Cardiac septum (tissue), 1 donor: ENCODE data around the gene ILDR2. TPM values are rescaled to one million over a fixed set of nuclear protein-coding genes. Genes with fewer than 3 reads are reported as not detected.

Source experiments
- DNase-seq: peaks from one replicate; pipeline ENCODE4 v3.0.0-alpha.2; 2020; ENCODE audit warnings: low spot score
- intact Hi-C: fragments of 100-400 bp; cut with DNase I; formaldehyde crosslinking; loops from one replicate; pipeline ENCODE4 v1.14.0; 2022
- total RNA-seq: library from RNA; stranded (reverse); fragmentation: NEBNext Ultra II Directional; extraction: Animal tissue kit (Norgen Biotek cat#: 25700); gene quantifications from one replicate; pipeline ENCODE4 v1.2.1, GENCODE V29; 2021
- donor health status: DM: no; HTN: no; CAD: no.

Gene ILDR2
- total RNA-seq, 1 donor from 2014 or later: 23.1 TPM

DNA sequence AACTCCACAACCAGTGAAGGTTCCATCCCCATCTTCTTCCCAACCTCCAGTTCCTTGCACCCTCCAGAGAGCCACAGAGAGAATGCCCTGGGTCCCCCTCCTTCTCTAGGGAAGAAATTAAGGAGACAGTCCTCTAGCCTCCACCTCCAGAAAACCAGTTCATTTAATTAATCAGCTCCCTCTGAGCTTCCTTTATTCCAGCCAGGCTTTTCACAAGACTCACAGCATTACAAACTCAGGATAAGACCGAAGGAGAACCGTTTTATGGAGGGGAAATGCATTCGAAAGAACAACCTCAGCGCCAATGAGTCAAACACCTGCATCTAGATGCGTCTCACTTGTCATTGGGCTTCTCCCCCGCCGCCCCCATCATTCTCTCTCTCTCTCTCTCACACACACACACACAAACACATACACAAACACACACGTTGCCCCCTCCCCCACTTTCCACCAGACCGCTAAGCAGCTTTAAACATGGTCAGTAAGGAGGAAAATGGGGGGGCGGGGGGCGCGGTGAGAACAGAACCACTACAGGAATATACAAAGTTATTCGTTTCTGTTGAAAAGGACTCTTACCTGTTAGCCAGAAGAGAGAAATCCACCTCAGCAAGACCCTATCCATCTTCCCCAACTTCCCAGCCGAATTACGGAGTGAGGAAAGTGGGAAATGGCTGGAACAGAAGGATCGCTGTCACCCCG is 544 bp downstream of the ILDR2 start:
- no peak for DNase-seq
- intact Hi-C loops: loop anchor here (5.0 kb wide), 2 partner anchors 52 to 83 kb away; no protein-coding TSS in a partner anchor

DNA sequence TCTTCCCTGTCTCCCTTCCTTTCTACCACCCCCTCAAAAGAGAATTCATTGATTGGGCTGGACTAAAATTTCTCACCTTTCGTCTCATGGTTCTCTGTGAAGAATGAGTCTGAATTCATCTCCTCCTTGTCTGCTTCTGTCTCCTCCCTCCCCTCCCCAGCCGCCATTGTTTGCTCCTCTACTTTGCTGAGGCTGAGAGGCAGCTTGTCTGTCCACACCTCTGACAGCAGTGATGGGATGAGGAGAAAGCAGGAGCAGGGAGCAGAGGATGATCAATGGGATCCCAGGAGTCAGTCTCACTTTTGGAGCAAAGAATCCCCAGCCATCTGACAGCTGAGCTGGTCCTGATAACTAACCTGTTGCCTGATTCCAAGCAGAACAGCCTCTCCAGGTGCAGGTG is 2.5 kb downstream of the ILDR2 start:
- intact Hi-C loops: loop anchor here (5.0 kb wide), 1 partner anchor 51 kb away; no protein-coding TSS in a partner anchor
- DNase-seq: no peak

DNA sequence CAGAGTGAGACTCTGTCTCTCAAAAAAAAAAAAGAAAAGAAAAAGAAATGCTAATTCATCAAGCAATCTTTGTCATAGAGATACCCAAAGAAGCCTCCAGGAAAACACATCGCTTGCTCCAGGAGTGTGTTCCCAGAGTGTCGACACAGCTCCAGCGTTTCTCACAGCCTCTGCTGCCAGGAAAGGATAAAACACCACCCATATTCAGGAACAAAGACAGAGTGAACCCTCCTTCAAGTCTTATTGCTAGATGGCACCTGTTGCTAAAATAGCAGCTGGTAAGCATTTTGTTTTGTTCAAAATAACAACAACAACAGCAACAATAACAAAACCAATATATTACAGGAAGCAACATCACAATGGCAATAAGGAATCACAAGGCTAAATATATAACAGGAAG is 3.1 kb downstream of the ILDR2 start:
- intact Hi-C loops: loop anchor here (5.0 kb wide), 1 partner anchor 50 kb away; no protein-coding TSS in a partner anchor

DNA sequence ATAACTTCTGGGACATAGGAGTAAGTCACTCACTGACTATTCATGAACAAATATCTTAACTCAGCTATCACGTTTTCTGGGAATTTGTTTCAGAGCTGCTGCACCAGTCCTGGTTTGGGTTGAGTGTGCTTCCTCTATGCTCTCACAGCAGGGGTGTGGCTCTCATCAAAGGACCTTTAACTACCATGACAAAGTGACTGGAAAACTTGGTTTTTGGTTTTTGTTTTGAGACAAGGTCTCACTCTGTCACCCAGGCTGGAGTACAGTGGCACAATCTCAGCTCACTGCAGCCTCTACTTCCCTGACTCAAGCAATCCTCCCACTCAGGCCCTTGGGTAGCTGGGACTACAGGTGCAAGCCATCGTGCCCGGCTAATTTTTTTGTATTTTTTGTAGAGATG is 4.1 kb downstream of the ILDR2 start:
- no peak for DNase-seq
- intact Hi-C loops: loop anchor here (5.0 kb wide), 1 partner anchor 49 kb away; no protein-coding TSS in a partner anchor

More for the DNA sequence above, 3.1 kb downstream of the ILDR2 start:
- no peak for DNase-seq

DNA sequence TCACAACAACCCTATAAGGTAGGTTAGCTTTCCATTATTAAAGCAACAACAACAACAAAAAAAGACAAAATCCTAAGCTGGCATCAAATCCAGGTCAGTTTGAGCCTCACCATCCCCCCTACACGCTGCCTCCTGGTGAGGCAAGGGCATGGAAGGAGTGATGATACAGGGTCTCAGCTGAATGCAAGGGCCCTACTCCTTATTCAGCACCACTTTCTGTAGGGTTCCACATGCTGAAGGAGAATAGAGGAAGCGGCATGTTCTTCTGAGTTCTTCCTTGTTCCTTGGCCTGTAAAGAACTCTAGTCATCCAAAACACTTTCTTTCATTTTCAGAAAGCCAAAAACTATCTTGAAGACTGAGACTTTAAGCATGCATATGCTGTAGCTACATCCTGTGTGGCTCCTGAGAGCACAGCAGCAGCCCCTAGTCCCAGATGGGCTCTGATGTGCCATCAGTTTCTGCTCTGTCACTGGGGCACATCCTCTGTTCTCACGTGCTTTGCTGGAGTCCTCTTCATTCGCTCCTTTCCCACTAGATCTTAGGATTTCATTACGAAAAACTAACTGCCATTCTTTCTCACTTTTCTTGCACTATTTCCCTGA is 6.2 kb downstream of the ILDR2 start:
- DNase-seq: no peak
- intact Hi-C loops: no loop called here

DNA sequence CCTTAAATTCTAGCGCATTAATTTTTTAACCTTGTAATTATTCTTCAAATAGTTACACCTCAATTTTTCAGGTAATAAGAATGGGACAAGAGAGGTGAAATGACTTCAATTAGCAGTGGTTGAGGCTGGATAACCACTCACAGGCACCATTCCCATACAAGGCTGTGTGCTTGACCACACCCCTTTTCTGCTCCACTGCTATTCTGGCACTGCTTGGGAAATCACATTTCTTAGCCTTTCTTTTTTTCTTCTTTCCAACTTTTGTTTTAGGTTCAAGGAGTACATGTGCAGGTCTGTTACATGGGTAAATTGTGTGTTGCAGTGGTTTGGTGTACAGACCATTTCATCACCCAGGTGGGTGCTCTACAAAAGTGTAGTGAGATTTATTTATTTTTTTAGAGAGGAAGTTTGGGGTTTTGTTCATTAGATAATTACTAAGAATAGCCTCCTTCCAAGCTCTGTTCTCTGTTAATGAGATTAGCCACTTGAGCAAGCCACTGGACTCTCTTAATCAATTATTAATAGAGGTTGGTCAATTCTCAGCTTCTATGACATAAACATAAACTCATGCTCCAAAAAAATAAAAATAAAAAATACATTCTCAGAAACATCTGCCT is 14.4 kb downstream of the ILDR2 start:
- DNase-seq: no peak
- intact Hi-C loops: no loop called here

DNA sequence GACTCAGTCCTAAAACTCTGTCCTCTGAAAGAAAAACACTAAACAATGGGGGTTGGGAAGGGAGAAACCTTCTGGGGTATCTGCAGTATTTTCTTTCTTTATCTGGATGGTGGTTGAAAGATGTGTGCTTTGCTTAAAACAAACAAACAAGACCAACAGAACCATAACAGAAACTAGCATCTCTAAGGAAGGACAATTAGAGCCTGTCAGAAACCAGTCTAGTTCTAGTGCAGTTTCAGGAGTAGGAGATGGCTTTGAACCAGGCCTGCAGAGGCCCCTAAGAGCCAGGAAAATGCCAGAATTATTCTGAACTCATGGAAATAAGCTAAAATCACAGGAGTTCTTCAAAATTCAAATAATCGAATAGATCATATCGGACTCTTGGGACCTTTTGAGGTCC is 18.5 kb downstream of the ILDR2 start:
- intact Hi-C loops: no loop called here
- DNase-seq: no peak

DNA sequence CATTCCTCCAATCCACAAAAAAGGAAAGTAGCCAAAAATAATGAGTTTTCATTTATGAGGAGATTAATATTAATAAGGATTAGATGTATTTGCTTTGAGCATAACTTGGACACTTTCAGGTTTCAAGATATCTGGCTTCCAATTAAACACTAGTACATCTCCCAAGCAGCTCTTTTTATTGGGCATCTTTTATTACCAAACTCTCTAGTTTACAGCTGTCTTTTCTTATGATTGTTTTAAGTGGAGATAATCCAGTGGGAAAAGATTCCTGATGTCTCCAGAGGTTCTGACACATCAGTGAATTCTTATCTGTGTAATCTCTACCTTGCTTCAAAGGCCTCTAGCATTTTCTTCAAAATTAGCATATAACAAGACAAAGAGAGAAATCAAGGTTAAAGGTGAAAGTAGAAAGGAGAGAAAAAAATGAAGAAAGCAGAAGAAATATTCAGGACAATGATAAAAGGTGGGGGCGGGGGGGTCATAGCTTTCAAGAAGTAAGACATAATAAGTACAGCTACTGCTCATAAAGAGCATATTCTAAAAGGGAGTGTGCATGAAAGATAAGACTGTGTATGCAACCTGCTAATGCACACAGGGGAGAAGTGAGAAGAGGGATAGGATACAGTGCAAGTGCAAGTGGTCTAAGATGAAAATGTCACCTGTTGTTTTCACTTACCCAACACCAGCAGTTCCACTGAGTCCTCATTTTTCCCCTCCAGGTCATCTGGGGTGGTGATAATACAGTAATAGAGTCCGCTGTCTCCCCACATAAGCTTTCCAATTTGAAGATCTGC is 19.1 kb downstream of the ILDR2 start:
- intact Hi-C loops: no loop called here
- DNase-seq: no peak

DNA sequence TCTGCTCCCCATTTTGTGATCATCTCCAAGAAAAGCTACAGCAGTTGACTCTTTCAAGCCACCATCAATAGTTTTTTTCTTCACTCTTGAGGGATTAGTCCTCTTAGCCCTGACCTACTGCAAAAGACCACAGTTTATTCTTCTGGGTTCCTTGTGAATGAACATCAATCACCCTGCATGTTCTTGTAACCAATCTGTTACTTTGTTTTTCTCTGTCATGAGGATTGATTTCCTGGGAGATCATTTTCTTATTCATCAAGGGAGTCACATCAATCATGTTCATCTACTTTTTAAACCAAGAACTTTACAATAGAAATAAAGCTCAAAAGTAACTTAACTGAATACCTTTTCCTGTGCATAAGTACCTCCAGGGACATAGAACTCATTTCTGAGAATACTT is 21.8 kb downstream of the ILDR2 start:
- DNase-seq: no peak
- intact Hi-C loops: no loop called here

DNA sequence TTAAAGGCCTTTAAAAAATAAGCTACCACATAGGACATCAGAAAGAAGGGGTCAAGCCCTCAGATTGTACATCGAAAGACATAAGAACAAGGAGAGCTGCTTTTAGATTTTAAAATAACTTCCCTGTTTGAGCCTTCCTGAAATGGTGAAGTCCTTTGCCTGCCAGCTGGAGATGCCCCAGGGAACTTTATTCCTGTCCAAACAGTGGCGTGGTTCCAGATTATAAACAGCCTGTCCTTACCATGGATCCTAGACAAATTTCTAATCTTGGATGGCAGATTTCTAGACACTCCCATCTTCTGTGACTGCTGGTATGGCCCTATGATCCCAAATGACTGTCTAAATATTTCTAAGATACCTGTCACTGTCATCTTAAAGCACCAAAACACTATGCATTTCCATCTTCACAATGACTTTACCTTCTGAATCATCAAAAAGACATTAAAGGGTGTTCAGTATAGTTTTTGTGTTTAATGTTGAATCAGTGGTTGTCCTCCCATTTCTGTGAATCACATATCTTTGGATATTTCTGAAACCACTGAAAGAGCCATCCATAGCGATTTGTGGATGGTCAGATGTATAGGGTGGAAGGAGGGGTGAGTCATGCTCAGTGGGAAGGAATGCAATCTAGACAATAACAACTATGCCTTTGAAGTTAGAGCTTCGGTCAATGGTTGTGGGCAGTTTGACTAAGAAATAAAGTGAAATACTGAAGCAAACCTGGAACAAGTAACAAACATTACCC is 23.2 kb downstream of the ILDR2 start:
- DNase-seq: no peak
- intact Hi-C loops: loop anchor here (1.0 kb wide), 1 partner anchor 27 kb away; no protein-coding TSS in a partner anchor

DNA sequence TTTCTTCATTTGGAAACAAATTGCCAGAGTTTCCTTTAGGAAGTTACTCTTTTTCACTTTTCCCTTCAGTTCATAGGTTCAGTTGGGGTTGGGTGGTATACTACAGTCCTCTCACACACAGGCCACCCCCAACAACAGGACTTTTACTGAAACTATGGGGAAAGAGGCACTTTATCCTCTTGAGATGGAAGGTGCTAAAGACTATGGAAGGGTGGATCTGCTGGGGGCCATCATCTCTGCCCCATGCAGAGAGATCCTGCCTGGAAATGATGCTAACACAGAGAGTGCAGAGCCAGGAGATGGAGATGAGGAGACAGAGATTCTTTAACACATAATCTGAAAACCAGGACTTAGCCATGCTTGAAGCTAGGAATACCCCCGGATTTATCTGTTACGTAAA is 24.3 kb downstream of the ILDR2 start:
- intact Hi-C loops: no loop called here
- DNase-seq: no peak

DNA sequence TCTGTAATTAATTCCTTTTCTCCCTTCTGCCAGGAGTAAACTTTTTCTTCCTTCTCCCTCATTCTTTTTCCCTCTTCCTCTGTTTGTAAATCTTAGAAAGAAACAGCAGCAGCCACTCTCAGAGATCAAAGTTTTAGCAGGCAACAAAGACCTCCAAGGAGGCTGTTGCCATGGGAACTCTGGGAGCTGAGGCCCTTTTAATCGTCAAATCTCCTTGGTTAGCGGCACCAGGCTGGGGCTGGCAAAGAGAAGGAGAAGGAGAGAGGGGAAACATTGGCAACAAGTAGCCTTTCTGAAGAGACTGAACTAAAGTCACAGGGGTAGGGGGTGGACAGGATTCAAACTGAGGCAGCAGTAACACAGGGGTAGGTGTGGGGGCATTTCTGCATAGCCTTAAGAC is 25.2 kb downstream of the ILDR2 start:
- intact Hi-C loops: no loop called here
- no peak for DNase-seq

DNA sequence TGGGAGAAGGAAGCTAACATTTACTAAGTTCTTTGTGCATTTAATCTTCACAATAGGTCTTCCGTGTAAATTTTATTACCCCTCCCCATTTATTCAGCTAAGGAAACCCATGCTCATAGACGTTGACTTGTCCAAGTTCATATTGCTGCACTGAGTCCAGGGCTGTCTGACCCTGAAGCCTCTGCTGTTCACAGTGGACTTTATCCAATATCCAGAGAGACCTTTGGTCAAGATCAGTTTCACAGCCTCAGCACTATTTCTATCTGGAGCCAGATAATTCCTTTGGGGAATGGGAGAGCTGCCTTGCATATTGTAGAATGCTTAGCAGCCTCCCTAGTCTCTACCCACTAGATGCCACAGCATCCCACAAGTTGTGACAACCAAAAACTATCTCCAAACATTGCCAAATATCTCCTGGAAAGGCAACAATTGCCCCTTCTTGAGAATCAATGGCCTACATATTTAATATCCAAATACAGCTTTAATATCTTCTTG is 26.4 kb downstream of the ILDR2 start:
- DNase-seq: no peak
- intact Hi-C loops: no loop called here

DNA sequence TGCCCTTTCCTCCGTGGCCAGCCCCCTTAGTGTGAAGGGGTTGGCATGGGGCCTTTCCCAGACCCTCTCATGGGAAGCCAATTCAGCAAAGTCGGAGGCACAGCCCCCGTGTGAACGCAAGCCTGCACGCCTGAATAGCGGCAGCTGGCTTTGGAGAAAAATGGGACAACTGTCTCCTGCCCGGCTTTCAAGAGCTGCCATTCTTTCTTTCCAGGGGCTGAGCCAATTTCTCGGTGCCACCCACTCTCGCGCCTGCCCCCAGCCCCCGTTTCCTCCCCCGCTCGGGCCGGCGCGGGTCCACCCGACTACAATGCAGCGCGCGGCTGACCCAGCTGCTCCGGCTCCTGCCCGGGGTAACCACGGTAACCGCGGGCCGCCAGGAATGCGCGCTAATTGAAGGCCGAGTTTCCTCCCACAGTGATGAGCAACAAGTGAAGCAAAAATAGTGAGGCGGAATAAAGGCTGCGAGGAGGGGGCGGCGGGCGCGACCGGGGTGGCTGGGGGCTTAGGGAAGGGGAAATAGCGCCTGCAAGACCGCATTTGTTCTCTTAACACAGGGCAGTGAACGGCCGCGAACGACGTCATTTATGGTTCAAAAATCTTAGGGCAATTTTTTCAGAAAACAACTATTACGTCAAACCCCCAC is 27.8 kb downstream of the ILDR2 start:
- intact Hi-C loops: no loop called here
- no peak for DNase-seq

DNA sequence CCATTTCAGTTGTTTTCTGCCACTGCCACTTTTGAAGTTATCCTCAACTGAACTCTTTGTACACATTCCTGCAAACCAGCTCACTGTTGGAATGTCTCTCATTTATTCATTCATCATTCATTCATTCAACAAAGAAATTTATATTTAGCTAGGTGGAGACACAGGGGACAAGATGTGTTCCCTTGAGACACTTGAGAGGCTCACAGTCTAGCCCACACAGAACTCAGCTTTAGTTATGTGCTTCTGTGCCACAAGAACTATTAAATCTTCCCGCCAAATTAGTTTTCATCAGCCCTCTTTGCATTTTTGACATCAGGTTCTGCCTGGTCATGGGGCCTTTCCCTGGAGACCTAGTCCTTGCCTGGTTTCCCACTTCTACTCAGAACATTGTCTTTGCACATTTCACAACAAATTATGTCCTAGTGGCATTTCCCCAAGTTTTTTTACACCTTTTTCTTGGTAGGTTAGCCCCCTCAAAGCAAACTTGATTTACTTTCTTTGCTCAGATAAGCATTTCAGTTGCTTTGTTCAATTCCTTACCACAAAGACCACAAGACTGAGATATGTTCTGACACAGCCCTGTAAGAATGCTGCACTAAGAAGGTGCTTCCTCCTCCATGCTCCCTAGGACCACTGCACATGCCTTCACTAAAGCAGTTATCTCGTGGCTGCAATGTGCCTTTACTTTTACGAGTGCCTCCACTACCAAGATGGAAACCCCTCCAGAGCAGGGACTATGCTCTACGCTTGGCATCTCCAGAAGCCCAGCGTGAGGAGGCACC is 31.0 kb downstream of the ILDR2 start:
- no peak for DNase-seq
- intact Hi-C loops: no loop called here

DNA sequence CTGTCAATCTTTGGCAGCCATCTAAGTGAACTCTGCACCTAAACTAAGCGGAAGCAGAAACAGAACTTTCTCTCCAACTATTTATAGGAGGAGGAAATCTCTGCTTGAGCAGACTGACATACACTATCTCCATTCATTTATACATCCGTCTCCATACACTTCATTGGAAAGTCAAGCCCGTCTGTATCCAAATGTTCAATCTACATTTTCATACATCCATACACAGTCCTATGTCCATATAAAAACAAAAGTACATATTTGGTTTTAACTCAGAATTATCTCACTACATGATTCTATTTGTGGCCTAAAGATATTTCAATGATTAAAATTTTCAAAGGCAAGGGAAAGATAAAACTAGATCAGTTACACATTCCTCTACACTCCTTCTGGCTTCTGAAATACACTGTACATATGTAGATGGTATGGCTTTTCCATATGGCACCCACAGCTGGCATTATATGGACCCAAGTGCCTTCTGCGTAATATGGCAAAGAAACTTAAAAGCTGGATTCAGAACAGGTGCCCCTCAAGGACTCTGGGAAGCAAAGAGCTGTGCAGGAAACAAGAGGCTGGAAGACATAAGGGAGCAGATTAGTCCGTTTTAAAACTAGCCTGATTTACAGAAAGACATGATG is 35.5 kb downstream of the ILDR2 start:
- intact Hi-C loops: no loop called here
- DNase-seq: no peak

DNA sequence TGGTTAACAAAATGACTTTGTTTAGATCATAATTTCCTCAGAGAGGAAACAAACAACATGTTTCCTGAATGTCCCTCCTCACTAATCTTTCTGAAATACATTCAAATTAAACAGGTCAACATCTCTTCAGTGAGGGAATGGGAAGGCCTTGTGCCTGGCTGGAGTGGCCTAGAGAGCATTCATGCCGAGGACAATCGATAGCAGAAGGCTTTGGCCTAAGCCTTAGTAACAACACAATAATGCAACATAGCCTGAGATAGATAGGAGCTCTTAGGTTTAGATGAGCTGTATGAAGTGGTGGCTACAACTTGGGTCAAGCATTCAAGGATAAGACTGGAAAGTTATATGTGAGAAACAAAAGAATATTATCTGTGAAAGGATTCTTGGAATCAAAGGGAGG is 37.4 kb downstream of the ILDR2 start:
- no peak for DNase-seq
- intact Hi-C loops: no loop called here

DNA sequence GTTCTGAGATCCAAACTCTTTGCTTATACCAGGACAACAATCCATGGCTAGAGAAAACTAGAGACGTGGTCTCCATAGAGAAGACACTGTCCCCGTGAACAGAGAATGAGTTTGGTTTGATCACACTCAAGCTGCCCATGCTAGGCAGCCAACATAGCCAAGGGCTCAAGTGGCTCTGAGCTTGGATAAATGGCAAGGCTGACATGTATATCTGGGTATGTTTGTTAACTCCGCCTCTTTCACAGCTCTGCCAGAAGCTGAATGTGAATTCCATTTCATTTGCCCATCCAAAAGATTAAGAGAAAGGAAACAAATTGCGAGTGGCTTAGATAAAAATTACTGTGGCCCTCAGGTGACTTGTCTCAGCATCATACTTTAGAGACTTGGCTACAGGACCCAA is 38.0 kb downstream of the ILDR2 start:
- intact Hi-C loops: no loop called here
- no peak for DNase-seq
